H1 (cell line): ENCODE measurements around the gene NMB. TPM values are rescaled to one million over a fixed set of nuclear protein-coding genes. Genes with fewer than 3 reads are reported as not detected.

Experiments used
- CTCF ChIA-PET: fragments of 300-600 bp; sonication (Branson Sonifier 250); formaldehyde crosslinking; loops from one replicate; lab custom pipeline; 2021; ENCODE audit not compliant: partially characterized antibody; lab: Charles Lee
- POLR2A ChIA-PET: fragments of 300-600 bp; sonication (Branson Sonifier 250); formaldehyde crosslinking; loops from one replicate; lab custom pipeline; 2021; ENCODE audit warnings: inconsistent platforms; ENCODE audit not compliant: partially characterized antibody; lab: Charles Lee
- DNase-seq, 2 experiments: peaks; one replicate each; pipeline versions ENCODE4 v3.0.0 to v3.0.0-alpha.2; 2010 to 2022; ENCODE audit warnings: low spot score in 2 of 2, low read depth in 1 of 2, mixed read lengths in 1 of 2
- FAIRE-seq: peaks from 2 replicates; lab custom pipeline; 2011; peaks lifted over from hg19 to GRCh38; lab: Jason Lieb, UNC
- H2AFZ ChIP-seq: 2 replicates; pipeline ENCODE4 v1.8.1; 2012; ENCODE audit warnings: low read length, inconsistent platforms
- H2AK5ac ChIP-seq: 2 replicates; pipeline ENCODE4 v1.6.1; 2013; ENCODE audit warnings: low read depth, low read length
- H2BK120ac ChIP-seq: replicated peaks from 2 replicates; pipeline ENCODE3; 2013; ENCODE audit warnings: low read depth, low read length, inconsistent platforms
- H2BK12ac ChIP-seq: 2 replicates; pipeline ENCODE4 v1.6.1; 2013; ENCODE audit warnings: low read depth, low read length
- H2BK15ac ChIP-seq: 2 replicates; pipeline ENCODE4 v1.6.1; 2013; ENCODE audit warnings: low read length
- H2BK20ac ChIP-seq: 2 replicates; pipeline ENCODE4 v1.6.1; 2013; ENCODE audit warnings: low read length
- H2BK5ac ChIP-seq: 2 replicates; pipeline ENCODE4 v1.6.1; 2013; ENCODE audit warnings: low read depth, low read length
- H3K14ac ChIP-seq: 2 replicates; pipeline ENCODE4 v1.6.1; 2013; ENCODE audit warnings: inconsistent platforms; ENCODE audit not compliant: insufficient read length
- H3K18ac ChIP-seq: 2 replicates; pipeline ENCODE4 v1.6.1; 2013; ENCODE audit warnings: low read length; ENCODE audit errors: extremely low read depth
- H3K23ac ChIP-seq: 2 replicates; pipeline ENCODE4 v1.6.1; 2013; ENCODE audit warnings: inconsistent platforms; ENCODE audit not compliant: insufficient read length
- H3K23me2 ChIP-seq: 2 replicates; pipeline ENCODE4 v1.6.1; 2013; ENCODE audit warnings: low read depth, low read length
- H3K27ac ChIP-seq: 2 replicates; pipeline ENCODE4 v1.6.1; 2011; ENCODE audit warnings: low read depth, low read length, inconsistent platforms
- H3K27me3 ChIP-seq, 4 experiments: replicated peaks in 1 of 4; 1 replicate in 1 of 4; 2 replicates in 3 of 4; pipeline versions ENCODE4 v1.6.1 to v1.8.1; 2011 to 2013; ENCODE audit warnings: low read length in 3 of 4, mild to moderate bottlenecking in 3 of 4, inconsistent platforms in 2 of 4, mixed read lengths in 2 of 4, moderate library complexity in 1 of 4; ENCODE audit not compliant: control insufficient read depth in 3 of 4, insufficient read depth in 3 of 4; ENCODE audit errors: extremely low read depth in 1 of 4
- H3K36me3 ChIP-seq, 4 experiments: 2 replicates each; pipeline versions ENCODE4 v1.6.1 to v1.8.1; 2011 to 2013; ENCODE audit warnings: mild to moderate bottlenecking in 4 of 4, low read length in 3 of 4, moderate library complexity in 2 of 4, control low read depth in 1 of 4, inconsistent platforms in 1 of 4; ENCODE audit not compliant: insufficient read depth in 4 of 4, control insufficient read depth in 2 of 4
- H3K4ac ChIP-seq: replicated peaks from 2 replicates; pipeline ENCODE3; 2013; ENCODE audit warnings: low read length, low read depth, mixed read lengths, inconsistent platforms; ENCODE audit not compliant: insufficient read length
- H3K4me1 ChIP-seq, 4 experiments: replicated peaks in 1 of 4; 1 replicate in 1 of 4; 2 replicates in 3 of 4; pipeline versions ENCODE4 v1.6.1 to v1.8.1; 2011 to 2013; ENCODE audit warnings: low read length in 3 of 4, inconsistent platforms in 2 of 4, mixed read lengths in 1 of 4; ENCODE audit not compliant: insufficient read depth in 4 of 4, control insufficient read depth in 3 of 4
- H3K4me2 ChIP-seq, 2 experiments: 2 replicates each; pipeline versions ENCODE4 v1.6.1 to v1.8.1; 2011 to 2013; ENCODE audit warnings: low read depth in 2 of 2, low read length in 2 of 2, control low read depth in 1 of 2, inconsistent platforms in 1 of 2, mild to moderate bottlenecking in 1 of 2; ENCODE audit not compliant: insufficient read depth in 1 of 2
- H3K4me3 ChIP-seq, 4 experiments: fragments of 200-600, 300-600 bp in 1 of 4; sonication (generic), shearing (Covaris generic), sonication (Bioruptor Twin) in 1 of 4; 2 replicates each; pipeline versions ENCODE4 v1.5.1 to v1.8.1; 2011 to 2016; ENCODE audit warnings: low read length in 4 of 4, low read depth in 3 of 4, control low read depth in 2 of 4, inconsistent platforms in 2 of 4, mild to moderate bottlenecking in 2 of 4, mixed read lengths in 1 of 4, moderate library complexity in 1 of 4; ENCODE audit not compliant: insufficient read depth in 2 of 4; ENCODE audit errors: extremely low read depth in 1 of 4
- H3K56ac ChIP-seq: replicated peaks from 2 replicates; pipeline ENCODE3; 2013; ENCODE audit warnings: low read depth, mild to moderate bottlenecking, mixed read lengths, low read length, inconsistent platforms; ENCODE audit not compliant: insufficient read length
- H3K79me1 ChIP-seq: 2 replicates; pipeline ENCODE4 v1.6.1; 2013; ENCODE audit warnings: low read depth, low read length, control low read depth
- H3K79me2 ChIP-seq, 2 experiments: 2 replicates each; pipeline versions ENCODE4 v1.6.1 to v1.8.1; 2012 to 2013; ENCODE audit warnings: low read length in 2 of 2, mild to moderate bottlenecking in 2 of 2, inconsistent platforms in 1 of 2; ENCODE audit not compliant: insufficient read depth in 2 of 2, control insufficient read depth in 1 of 2
- H3K9ac ChIP-seq, 4 experiments: replicated peaks in 1 of 4; 1 replicate in 1 of 4; 2 replicates in 3 of 4; pipeline versions ENCODE4 v1.6.1 to v1.8.1; 2011 to 2013; ENCODE audit warnings: low read depth in 3 of 4, low read length in 3 of 4, control low read depth in 2 of 4, mild to moderate bottlenecking in 2 of 4, moderate library complexity in 2 of 4, inconsistent platforms in 1 of 4; ENCODE audit errors: extremely low read depth in 1 of 4
- H3K9me3 ChIP-seq, 2 experiments: 2 replicates each; pipeline versions ENCODE4 v1.6.1 to v1.8.1; 2012 to 2013; ENCODE audit warnings: mild to moderate bottlenecking in 2 of 2, moderate library complexity in 2 of 2, control low read depth in 1 of 2, inconsistent platforms in 1 of 2, low read depth in 1 of 2, low read length in 1 of 2, mixed read lengths in 1 of 2; ENCODE audit not compliant: insufficient read depth in 2 of 2
- H4K20me1 ChIP-seq, 2 experiments: replicated peaks in 1 of 2; 2 replicates each; pipeline versions ENCODE3 to v1.8.1; 2011 to 2013; ENCODE audit warnings: inconsistent platforms in 2 of 2, low read length in 2 of 2, mild to moderate bottlenecking in 1 of 2; ENCODE audit not compliant: insufficient read depth in 2 of 2, control insufficient read depth in 1 of 2
- H4K5ac ChIP-seq: 2 replicates; pipeline ENCODE4 v1.6.1; 2013; ENCODE audit warnings: low read length, low read depth, mixed read lengths, inconsistent platforms; ENCODE audit not compliant: insufficient read length
- H4K8ac ChIP-seq: 2 replicates; pipeline ENCODE4 v1.8.0; 2013; ENCODE audit warnings: mild to moderate bottlenecking, moderate library complexity, low read length, inconsistent platforms; ENCODE audit not compliant: insufficient read depth; ENCODE audit errors: extremely low read depth
- H4K91ac ChIP-seq: replicated peaks from 2 replicates; pipeline ENCODE3; 2013; ENCODE audit warnings: low read length, mixed read lengths, inconsistent platforms; ENCODE audit not compliant: insufficient read length
- NRF1 ChIP-seq: IDR thresholded peaks from 2 replicates; pipeline ENCODE4 v1.6.1; 2011; ENCODE audit warnings: mild to moderate bottlenecking, low read depth, low read length, improper control_type of control experiment
- PHF8 ChIP-seq: fragments of 200-600 bp; sonication (generic); conservative IDR thresholded peaks from 2 replicates; pipeline ENCODE4 v1.7.1; 2012; ENCODE audit warnings: low read depth, mild to moderate bottlenecking, inconsistent platforms, low read length, moderate library complexity
- RBBP5 ChIP-seq: IDR thresholded peaks from 2 replicates; pipeline ENCODE4 v1.7.1; 2012; ENCODE audit warnings: low read depth, mild to moderate bottlenecking, inconsistent platforms, low read length, moderate library complexity, borderline replicate concordance
- SAP30 ChIP-seq: fragments of 300-600 bp; sonication (generic); IDR thresholded peaks from 2 replicates; pipeline ENCODE4 v1.7.1; 2012; ENCODE audit warnings: low read length, moderate library complexity, mild to moderate bottlenecking, inconsistent platforms; ENCODE audit not compliant: insufficient read depth, insufficient replicate concordance
- SIN3A ChIP-seq, 2 experiments: IDR thresholded peaks in 1 of 2; conservative IDR thresholded peaks in 1 of 2; 2 replicates each; pipeline ENCODE4 v1.6.1; 2011 to 2012; ENCODE audit warnings: low read length in 2 of 2, improper control_type of control experiment in 1 of 2, low read depth in 1 of 2, mild to moderate bottlenecking in 1 of 2
- USF2 ChIP-seq: IDR thresholded peaks from 2 replicates; pipeline ENCODE4 v1.6.1; 2011; ENCODE audit warnings: low read length, improper control_type of control experiment
- YY1 ChIP-seq: IDR thresholded peaks from 2 replicates; pipeline ENCODE4 v1.6.1; 2011; ENCODE audit warnings: low read depth, mild to moderate bottlenecking, low read length
- WGBS, 2 experiments: shearing (Covaris generic) in 1 of 2; methylation state at CpG; one replicate each; pipeline versions ENCODE4 v1.1.6 to v1.1.7; 2013 to 2015; ENCODE audit warnings: low lambda C conversion rate in 2 of 2, mixed read lengths in 2 of 2, inconsistent platforms in 1 of 2, low coverage in 1 of 2, missing lambda C conversion rate in 1 of 2; ENCODE audit not compliant: insufficient replicate concordance in 2 of 2, insufficient coverage in 1 of 2, insufficient read length in 1 of 2; ENCODE audit errors: extremely low coverage in 1 of 2, missing lambda C conversion rate in 1 of 2; 5-methylcytosine and 5-hydroxymethylcytosine counted together
- polyA plus RNA-seq, 7 experiments: library from polyadenylated mRNA; depleted of rRNA in 3 of 7; stranded (reverse) in 5 of 7; unstranded in 2 of 7; fragments of >200 nt in 5 of 7; fragments of 200-250 nt in 2 of 7; gene quantifications; 1 replicate in 5 of 7; 2 replicates in 1 of 7; 4 replicates in 1 of 7; pipeline versions ENCODE4 v1.2.1 to v1.2.3, GENCODE V29; 2011 to 2013; ENCODE audit warnings: missing spikeins in 2 of 7, mixed read lengths in 2 of 7
- total RNA-seq: library from RNA; stranded (reverse); fragmentation: NEBNext Ultra II Directional; extraction: Animal tissue kit (Norgen Biotek cat#: 25700); gene quantifications from 2 replicates; pipeline ENCODE4 v1.2.1, GENCODE V29; 2021

NMB gene
- total and polyA plus RNA-seq, 2 of the 8 experiments (the other 6 are each of a cell fraction or from before 2014, with no cell fraction given): 9.3 to 13.6 TPM

- H2BK20ac ChIP-seq: no peak overlapping the region
- H2AK5ac ChIP-seq: no peak overlapping the region
- H3K14ac ChIP-seq: no peak overlapping the region
- H3K27ac ChIP-seq: no peak overlapping the region
- WGBS, 2 experiments: 94% methylated on average over 6 of the region's 7 CpGs; no CpG with 5 or more reads in 1 of the 2 experiments
- TF ChIP-seq SAP30: no peak
- TF ChIP-seq NRF1: no peak
- TF ChIP-seq RBBP5: no peak
- TF ChIP-seq PHF8: no peak
- TF ChIP-seq SIN3A (conservative IDR thresholded peaks at IDR 0.05 in 1 of 2, IDR thresholded peaks at IDR 0.05 in 1 of 2; ENCODE audit: low read depth in 1 of 2, low read length in 2 of 2): no peak
- TF ChIP-seq YY1: no peak
- no peak for TF ChIP-seq USF2
- TF ChIP-seq, all 59 proteins: peak for 0
- DNase-seq (no peak), FAIRE-seq (no peak)
- peaks cover 2% of the 10 kb centered on the region for H3K79me1 ChIP-seq
- no peak overlapping the region for H4K5ac ChIP-seq
- H2AFZ ChIP-seq: no peak overlapping the region
- H3K9ac ChIP-seq: no peak overlapping the region
- H3K4ac ChIP-seq: no peak overlapping the region
- peaks cover 0 to 5% of the 10 kb centered on the region in 2 experiments for H4K20me1 ChIP-seq
- no peak overlapping the region for H3K56ac ChIP-seq
- H3K9me3 ChIP-seq: peaks cover 31 to 32% of the 10 kb centered on the region in 2 experiments
- no peak overlapping the region for H3K4me2 ChIP-seq
- no peak overlapping the region for H3K23ac ChIP-seq
- CTCF ChIA-PET: interaction anchor here (0.9 to 6.2 kb wide), 7 partner anchors 8 to 53 kb away, joined by 3 to 51 read pairs (median 10); partner anchors contain the start of gene ZSCAN2
- H2BK120ac ChIP-seq: no peak overlapping the region
- no peak overlapping the region for H4K91ac ChIP-seq
- H3K36me3 ChIP-seq: peaks cover 22 to 38% (median 24%) of the 10 kb centered on the region in 4 experiments
- no peak overlapping the region for H3K4me3 ChIP-seq
- POLR2A ChIA-PET: interaction anchor here (0.6 to 6.1 kb wide), 8 partner anchors 8 to 26 kb away, joined by 3 to 37 read pairs (median 10); partner anchors contain the start of gene ZSCAN2
- no peaks in the 10 kb centered on the region for H3K23me2 ChIP-seq
- H3K4me1 ChIP-seq: no peaks in the 10 kb centered on the region
- H2BK12ac ChIP-seq: no peak overlapping the region
- 0 out of 2 replicates have a peak overlapping the region, but pooled peaks have one; percentile 52 for H2BK5ac ChIP-seq
- H3K27me3 ChIP-seq: no peaks in the 10 kb centered on the region; a peak in 1 of 7 replicates
- no peak overlapping the region for H3K18ac ChIP-seq
- no peak overlapping the region for H4K8ac ChIP-seq
- no peak overlapping the region for H2BK15ac ChIP-seq
- peaks cover 0 to 14% of the 10 kb centered on the region in 2 experiments; a peak in 2 of 4 replicates for H3K79me2 ChIP-seq
These were observed 33.6 kb downstream of the NMB start for GRCh38 chr15:84624359-84624758.
